NB4 (cell line): ENCODE results near the gene SMIM28.

Experiments used
- DNase-seq: peaks from one replicate; pipeline ENCODE4 v3.0.0; 2010; ENCODE audit warnings: low read depth
- H3K4me3 ChIP-seq: one replicate; pipeline ENCODE4 v1.5.1; 2011; ENCODE audit warnings: mild to moderate bottlenecking, low read depth, low read length, moderate library complexity
- MYC ChIP-seq: IDR thresholded peaks from 2 replicates; pipeline ENCODE4 v1.6.1; 2011; ENCODE audit warnings: low read depth, low read length
- POLR2A ChIP-seq: IDR thresholded peaks from 2 replicates; pipeline ENCODE4 v1.6.1; 2011; ENCODE audit warnings: mild to moderate bottlenecking; ENCODE audit not compliant: insufficient read length; ENCODE audit errors: extremely low read depth
- TF ChIP-seq, protein P1 (sequence below): IDR thresholded peaks from 2 replicates; pipeline ENCODE4 v1.6.1; 2011; ENCODE audit warnings: low read depth, low read length
- TF ChIP-seq, protein P2 (sequence below): IDR thresholded peaks from one replicate; pipeline ENCODE4 v1.5.1; 2012; ENCODE audit warnings: low read depth, low read length

SMIM28 gene

DNA sequence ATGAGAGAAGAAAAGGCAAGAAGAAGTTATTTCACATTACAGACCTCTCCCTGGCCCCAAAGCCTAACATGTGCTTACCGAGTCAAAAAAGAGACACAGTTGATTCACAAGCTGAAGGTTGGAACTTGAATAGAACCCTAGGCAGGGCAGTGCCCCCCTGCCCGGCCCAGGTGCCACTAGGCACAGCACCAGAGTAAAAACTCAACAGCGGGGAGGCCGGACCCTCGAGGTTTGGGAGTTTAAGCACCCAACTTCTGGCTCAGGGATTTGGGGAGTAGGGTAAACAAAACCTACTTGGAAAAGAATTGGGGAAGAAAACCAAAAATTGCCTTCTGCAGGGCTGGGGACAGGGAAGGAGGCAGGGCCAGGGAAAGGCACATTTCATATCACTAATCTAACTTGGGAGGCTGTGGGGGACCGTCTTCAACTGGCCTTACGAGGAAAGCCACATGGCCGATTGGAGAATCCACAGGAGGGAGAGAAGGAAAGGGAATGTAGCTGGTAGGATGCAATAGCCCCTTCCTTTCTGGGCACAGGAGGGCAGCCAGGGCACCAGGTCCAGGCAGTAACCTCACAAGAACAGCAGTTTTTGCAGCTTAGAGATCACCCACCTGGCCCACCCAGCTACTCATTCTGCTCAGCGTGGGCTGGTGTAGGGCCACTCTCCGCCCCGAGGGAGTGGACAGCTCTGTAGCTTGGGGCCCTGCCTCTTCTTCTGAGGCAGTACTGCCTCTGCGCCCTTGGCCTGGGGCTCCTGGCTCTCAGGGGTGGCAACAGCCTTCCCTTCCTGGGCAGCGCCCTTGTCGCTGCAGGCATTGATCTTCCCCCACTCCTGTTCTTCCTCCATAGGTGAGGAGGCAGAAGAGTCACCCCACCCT, 24.5 kb downstream of the SMIM28 start:
- no peak for TF ChIP-seq MYC
- TF ChIP-seq, protein P1, sequence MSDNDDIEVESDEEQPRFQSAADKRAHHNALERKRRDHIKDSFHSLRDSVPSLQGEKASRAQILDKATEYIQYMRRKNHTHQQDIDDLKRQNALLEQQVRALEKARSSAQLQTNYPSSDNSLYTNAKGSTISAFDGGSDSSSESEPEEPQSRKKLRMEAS: no peak
- H3K4me3 ChIP-seq: no peak overlapping the region

DNA sequence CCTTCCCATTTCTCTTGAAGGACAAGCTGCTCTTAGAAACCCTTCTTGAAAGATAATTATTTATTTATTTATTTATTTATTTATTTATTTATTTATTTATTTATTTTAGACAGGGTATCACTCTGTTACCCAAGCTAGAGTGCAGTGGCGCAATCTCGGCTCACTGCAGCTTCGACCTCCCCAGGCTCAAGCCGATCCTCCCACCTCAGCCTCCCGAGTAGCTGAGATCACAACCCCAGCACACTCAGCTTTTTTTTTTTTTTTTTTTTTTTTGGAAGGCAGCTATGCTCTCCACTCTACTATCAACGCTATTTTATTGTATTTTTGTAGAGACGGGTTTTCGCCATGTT, 25.1 kb downstream of the SMIM28 start:
- no peak for TF ChIP-seq MYC
- TF ChIP-seq, protein P1: no peak
- TF ChIP-seq POLR2A: no peak
- TF ChIP-seq, protein P2, sequence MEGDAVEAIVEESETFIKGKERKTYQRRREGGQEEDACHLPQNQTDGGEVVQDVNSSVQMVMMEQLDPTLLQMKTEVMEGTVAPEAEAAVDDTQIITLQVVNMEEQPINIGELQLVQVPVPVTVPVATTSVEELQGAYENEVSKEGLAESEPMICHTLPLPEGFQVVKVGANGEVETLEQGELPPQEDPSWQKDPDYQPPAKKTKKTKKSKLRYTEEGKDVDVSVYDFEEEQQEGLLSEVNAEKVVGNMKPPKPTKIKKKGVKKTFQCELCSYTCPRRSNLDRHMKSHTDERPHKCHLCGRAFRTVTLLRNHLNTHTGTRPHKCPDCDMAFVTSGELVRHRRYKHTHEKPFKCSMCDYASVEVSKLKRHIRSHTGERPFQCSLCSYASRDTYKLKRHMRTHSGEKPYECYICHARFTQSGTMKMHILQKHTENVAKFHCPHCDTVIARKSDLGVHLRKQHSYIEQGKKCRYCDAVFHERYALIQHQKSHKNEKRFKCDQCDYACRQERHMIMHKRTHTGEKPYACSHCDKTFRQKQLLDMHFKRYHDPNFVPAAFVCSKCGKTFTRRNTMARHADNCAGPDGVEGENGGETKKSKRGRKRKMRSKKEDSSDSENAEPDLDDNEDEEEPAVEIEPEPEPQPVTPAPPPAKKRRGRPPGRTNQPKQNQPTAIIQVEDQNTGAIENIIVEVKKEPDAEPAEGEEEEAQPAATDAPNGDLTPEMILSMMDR: no peak
- H3K4me3 ChIP-seq: no peak overlapping the region
- peak; percentile 29 for DNase-seq

More for the DNA sequence above, 24.5 kb downstream of the SMIM28 start:
- DNase-seq: no peak

DNA sequence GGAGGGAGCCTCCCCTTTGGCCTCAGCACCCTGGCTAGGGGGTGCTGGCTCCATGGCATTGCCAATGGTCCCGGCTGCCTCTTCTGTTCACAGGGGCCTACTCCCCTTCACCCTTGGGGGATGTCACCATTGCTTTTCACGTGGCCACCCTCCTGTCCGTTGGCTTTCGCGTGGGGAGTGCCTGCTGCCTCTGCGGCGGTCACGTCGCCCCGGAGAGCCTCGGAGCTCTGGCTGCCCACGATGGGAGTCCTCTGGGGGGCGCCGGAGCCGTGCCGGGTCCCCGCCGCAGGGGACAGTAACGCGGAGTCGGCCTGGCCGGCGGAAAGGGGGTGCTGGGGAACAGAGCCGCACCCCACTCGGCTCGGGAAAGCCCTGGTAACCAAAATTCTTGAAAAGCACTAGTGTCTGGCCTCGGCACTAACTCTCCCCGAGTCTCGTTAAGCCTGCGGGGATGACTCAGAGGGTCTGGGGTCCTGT, 25.7 kb downstream of the SMIM28 start:
- no peak for TF ChIP-seq POLR2A
- TF ChIP-seq, protein P1: peak; percentile 30
- TF ChIP-seq, protein P2: peak; percentile 35
- TF ChIP-seq MYC: peak; percentile 14; the same call in 1 of the 2 replicates
- peak overlapping the region; percentile 83 for H3K4me3 ChIP-seq
- peak; percentile 73 for DNase-seq

DNA sequence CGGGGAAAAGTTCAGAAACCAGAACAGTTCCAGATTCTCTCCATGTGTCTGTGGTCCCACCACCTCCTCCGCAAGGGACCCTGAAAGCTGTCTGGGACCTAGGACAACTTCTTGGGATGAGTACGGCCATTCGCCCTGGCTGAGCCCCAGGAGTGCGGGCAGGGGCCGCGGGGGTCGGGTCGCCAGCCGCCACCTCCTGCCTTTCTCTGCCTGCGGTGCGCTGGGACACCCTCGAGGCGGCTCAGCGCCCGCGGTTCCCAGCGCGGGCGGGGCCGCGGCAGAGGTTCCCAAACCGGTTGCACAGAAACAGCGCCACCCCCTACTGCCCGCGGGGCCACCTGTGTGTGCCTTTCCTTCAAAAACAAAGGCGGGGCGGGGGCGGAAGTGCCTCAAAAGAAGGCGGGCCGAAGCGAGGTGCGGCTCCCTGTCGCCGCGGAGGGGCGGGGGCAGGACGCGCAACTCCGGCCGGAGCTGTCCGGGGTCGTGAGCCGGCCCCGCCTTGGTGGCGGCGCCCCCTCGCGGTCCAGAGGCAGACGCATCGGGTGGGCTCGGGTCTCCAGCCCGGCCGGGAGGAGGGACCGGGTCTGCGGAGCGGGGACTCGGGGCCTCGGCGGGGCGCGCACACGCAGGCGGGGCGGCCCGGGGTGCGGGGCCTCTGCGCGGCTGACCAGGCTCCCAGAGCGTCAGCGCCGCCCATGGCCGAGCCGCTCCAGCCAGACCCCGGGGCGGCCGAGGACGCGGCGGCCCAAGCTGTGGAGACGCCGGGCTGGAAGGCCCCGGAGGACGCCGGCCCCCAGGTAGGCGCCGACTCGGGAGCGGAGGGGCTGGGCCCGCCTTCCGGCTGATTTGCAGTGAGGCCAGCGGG, 26.3 kb downstream of the SMIM28 start, which contains the start of gene HEBP2:
HEBP2 (plus strand) TSS at position 423 of the 865 bp plus-strand sequence; CDS start at position 696, 273 bp downstream.
- peak within 1 kb of the TSS; percentile 83 for H3K4me3 ChIP-seq
- peak; percentile 98 for DNase-seq
- peak; percentile 55 for TF ChIP-seq MYC
- TF ChIP-seq POLR2A: peak; percentile 65
- TF ChIP-seq, protein P2: peak; percentile 60
- TF ChIP-seq, protein P1: peak; percentile 57

DNA sequence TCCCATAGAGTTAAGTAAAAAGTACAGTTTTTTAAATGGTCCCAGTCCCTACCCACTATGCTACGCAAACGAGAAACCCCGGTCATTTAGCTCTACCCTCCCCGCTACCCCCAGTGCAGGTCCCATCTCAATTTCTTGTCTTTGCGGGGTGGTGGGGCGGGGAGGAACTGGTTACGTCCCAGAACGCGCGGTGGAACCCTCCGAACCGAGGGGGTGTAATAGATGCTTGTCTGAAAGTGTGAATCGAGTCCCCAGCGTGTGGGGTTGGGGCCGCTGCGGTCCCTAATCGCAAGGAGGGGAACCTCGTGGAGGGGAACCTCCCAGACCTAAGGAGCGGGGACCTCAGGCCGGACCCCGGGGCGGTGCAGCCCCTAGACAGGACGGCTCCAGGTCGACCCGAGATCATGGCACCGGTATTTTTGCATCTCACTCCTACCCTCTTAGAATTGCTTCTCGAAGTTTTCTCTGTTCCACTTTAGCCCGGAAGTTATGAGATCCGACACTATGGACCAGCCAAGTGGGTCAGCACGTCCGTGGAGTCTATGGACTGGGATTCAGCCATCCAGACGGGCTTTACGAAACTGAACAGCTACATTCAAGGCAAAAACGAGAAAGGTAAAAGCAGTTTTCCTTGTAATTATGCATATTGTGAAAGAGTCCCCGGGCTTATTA, 27.1 kb downstream of the SMIM28 start:
- peak overlapping the region; percentile 69 for H3K4me3 ChIP-seq
- TF ChIP-seq, protein P2: no peak
- TF ChIP-seq MYC: no peak
- DNase-seq: peak; percentile 62
